H1 (cell line): Measurements from ENCODE around the gene OR14A16. TPM values are rescaled to one million over a fixed set of nuclear protein-coding genes. Genes with fewer than 3 reads are reported as not detected.

Source experiments
- CTCF ChIA-PET: fragments of 300-600 bp; sonication (Branson Sonifier 250); formaldehyde crosslinking; loops from one replicate; lab custom pipeline; 2021; ENCODE audit not compliant: partially characterized antibody; lab: Charles Lee
- POLR2A ChIA-PET: fragments of 300-600 bp; sonication (Branson Sonifier 250); formaldehyde crosslinking; loops from one replicate; lab custom pipeline; 2021; ENCODE audit warnings: inconsistent platforms; ENCODE audit not compliant: partially characterized antibody; lab: Charles Lee
- DNase-seq, 2 experiments: peaks; one replicate each; pipeline versions ENCODE4 v3.0.0 to v3.0.0-alpha.2; 2010 to 2022; ENCODE audit warnings: low spot score in 2 of 2, low read depth in 1 of 2, mixed read lengths in 1 of 2
- FAIRE-seq: peaks from 2 replicates; lab custom pipeline; 2011; peaks lifted over from hg19 to GRCh38; lab: Jason Lieb, UNC
- H2AFZ ChIP-seq: 2 replicates; pipeline ENCODE4 v1.8.1; 2012; ENCODE audit warnings: low read length, inconsistent platforms
- H2AK5ac ChIP-seq: 2 replicates; pipeline ENCODE4 v1.6.1; 2013; ENCODE audit warnings: low read depth, low read length
- H2BK120ac ChIP-seq: replicated peaks from 2 replicates; pipeline ENCODE3; 2013; ENCODE audit warnings: low read depth, low read length, inconsistent platforms
- H2BK12ac ChIP-seq: 2 replicates; pipeline ENCODE4 v1.6.1; 2013; ENCODE audit warnings: low read depth, low read length
- H2BK15ac ChIP-seq: 2 replicates; pipeline ENCODE4 v1.6.1; 2013; ENCODE audit warnings: low read length
- H2BK20ac ChIP-seq: 2 replicates; pipeline ENCODE4 v1.6.1; 2013; ENCODE audit warnings: low read length
- H2BK5ac ChIP-seq: 2 replicates; pipeline ENCODE4 v1.6.1; 2013; ENCODE audit warnings: low read depth, low read length
- H3K14ac ChIP-seq: 2 replicates; pipeline ENCODE4 v1.6.1; 2013; ENCODE audit warnings: inconsistent platforms; ENCODE audit not compliant: insufficient read length
- H3K18ac ChIP-seq: 2 replicates; pipeline ENCODE4 v1.6.1; 2013; ENCODE audit warnings: low read length; ENCODE audit errors: extremely low read depth
- H3K23ac ChIP-seq: 2 replicates; pipeline ENCODE4 v1.6.1; 2013; ENCODE audit warnings: inconsistent platforms; ENCODE audit not compliant: insufficient read length
- H3K23me2 ChIP-seq: 2 replicates; pipeline ENCODE4 v1.6.1; 2013; ENCODE audit warnings: low read depth, low read length
- H3K27ac ChIP-seq: 2 replicates; pipeline ENCODE4 v1.6.1; 2011; ENCODE audit warnings: low read depth, low read length, inconsistent platforms
- H3K27me3 ChIP-seq, 4 experiments: replicated peaks in 1 of 4; 1 replicate in 1 of 4; 2 replicates in 3 of 4; pipeline versions ENCODE4 v1.6.1 to v1.8.1; 2011 to 2013; ENCODE audit warnings: low read length in 3 of 4, mild to moderate bottlenecking in 3 of 4, inconsistent platforms in 2 of 4, mixed read lengths in 2 of 4, moderate library complexity in 1 of 4; ENCODE audit not compliant: control insufficient read depth in 3 of 4, insufficient read depth in 3 of 4; ENCODE audit errors: extremely low read depth in 1 of 4
- H3K36me3 ChIP-seq, 4 experiments: 2 replicates each; pipeline versions ENCODE4 v1.6.1 to v1.8.1; 2011 to 2013; ENCODE audit warnings: mild to moderate bottlenecking in 4 of 4, low read length in 3 of 4, moderate library complexity in 2 of 4, control low read depth in 1 of 4, inconsistent platforms in 1 of 4; ENCODE audit not compliant: insufficient read depth in 4 of 4, control insufficient read depth in 2 of 4
- H3K4ac ChIP-seq: replicated peaks from 2 replicates; pipeline ENCODE3; 2013; ENCODE audit warnings: low read length, low read depth, mixed read lengths, inconsistent platforms; ENCODE audit not compliant: insufficient read length
- H3K4me1 ChIP-seq, 4 experiments: replicated peaks in 1 of 4; 1 replicate in 1 of 4; 2 replicates in 3 of 4; pipeline versions ENCODE4 v1.6.1 to v1.8.1; 2011 to 2013; ENCODE audit warnings: low read length in 3 of 4, inconsistent platforms in 2 of 4, mixed read lengths in 1 of 4; ENCODE audit not compliant: insufficient read depth in 4 of 4, control insufficient read depth in 3 of 4
- H3K4me2 ChIP-seq, 2 experiments: 2 replicates each; pipeline versions ENCODE4 v1.6.1 to v1.8.1; 2011 to 2013; ENCODE audit warnings: low read depth in 2 of 2, low read length in 2 of 2, control low read depth in 1 of 2, inconsistent platforms in 1 of 2, mild to moderate bottlenecking in 1 of 2; ENCODE audit not compliant: insufficient read depth in 1 of 2
- H3K4me3 ChIP-seq, 4 experiments: fragments of 200-600, 300-600 bp in 1 of 4; sonication (generic), shearing (Covaris generic), sonication (Bioruptor Twin) in 1 of 4; 2 replicates each; pipeline versions ENCODE4 v1.5.1 to v1.8.1; 2011 to 2016; ENCODE audit warnings: low read length in 4 of 4, low read depth in 3 of 4, control low read depth in 2 of 4, inconsistent platforms in 2 of 4, mild to moderate bottlenecking in 2 of 4, mixed read lengths in 1 of 4, moderate library complexity in 1 of 4; ENCODE audit not compliant: insufficient read depth in 2 of 4; ENCODE audit errors: extremely low read depth in 1 of 4
- H3K56ac ChIP-seq: replicated peaks from 2 replicates; pipeline ENCODE3; 2013; ENCODE audit warnings: low read depth, mild to moderate bottlenecking, mixed read lengths, low read length, inconsistent platforms; ENCODE audit not compliant: insufficient read length
- H3K79me1 ChIP-seq: 2 replicates; pipeline ENCODE4 v1.6.1; 2013; ENCODE audit warnings: low read depth, low read length, control low read depth
- H3K79me2 ChIP-seq, 2 experiments: 2 replicates each; pipeline versions ENCODE4 v1.6.1 to v1.8.1; 2012 to 2013; ENCODE audit warnings: low read length in 2 of 2, mild to moderate bottlenecking in 2 of 2, inconsistent platforms in 1 of 2; ENCODE audit not compliant: insufficient read depth in 2 of 2, control insufficient read depth in 1 of 2
- H3K9ac ChIP-seq, 4 experiments: replicated peaks in 1 of 4; 1 replicate in 1 of 4; 2 replicates in 3 of 4; pipeline versions ENCODE4 v1.6.1 to v1.8.1; 2011 to 2013; ENCODE audit warnings: low read depth in 3 of 4, low read length in 3 of 4, control low read depth in 2 of 4, mild to moderate bottlenecking in 2 of 4, moderate library complexity in 2 of 4, inconsistent platforms in 1 of 4; ENCODE audit errors: extremely low read depth in 1 of 4
- H3K9me3 ChIP-seq, 2 experiments: 2 replicates each; pipeline versions ENCODE4 v1.6.1 to v1.8.1; 2012 to 2013; ENCODE audit warnings: mild to moderate bottlenecking in 2 of 2, moderate library complexity in 2 of 2, control low read depth in 1 of 2, inconsistent platforms in 1 of 2, low read depth in 1 of 2, low read length in 1 of 2, mixed read lengths in 1 of 2; ENCODE audit not compliant: insufficient read depth in 2 of 2
- H4K20me1 ChIP-seq, 2 experiments: replicated peaks in 1 of 2; 2 replicates each; pipeline versions ENCODE3 to v1.8.1; 2011 to 2013; ENCODE audit warnings: inconsistent platforms in 2 of 2, low read length in 2 of 2, mild to moderate bottlenecking in 1 of 2; ENCODE audit not compliant: insufficient read depth in 2 of 2, control insufficient read depth in 1 of 2
- H4K5ac ChIP-seq: 2 replicates; pipeline ENCODE4 v1.6.1; 2013; ENCODE audit warnings: low read length, low read depth, mixed read lengths, inconsistent platforms; ENCODE audit not compliant: insufficient read length
- H4K8ac ChIP-seq: 2 replicates; pipeline ENCODE4 v1.8.0; 2013; ENCODE audit warnings: mild to moderate bottlenecking, moderate library complexity, low read length, inconsistent platforms; ENCODE audit not compliant: insufficient read depth; ENCODE audit errors: extremely low read depth
- H4K91ac ChIP-seq: replicated peaks from 2 replicates; pipeline ENCODE3; 2013; ENCODE audit warnings: low read length, mixed read lengths, inconsistent platforms; ENCODE audit not compliant: insufficient read length
- ASH2L ChIP-seq: fragments of 200-600, 300-600 bp; sonication (generic); IDR thresholded peaks from one replicate; pipeline ENCODE4 v1.7.1; 2017; ENCODE audit warnings: low read length
- CREB1 ChIP-seq: IDR thresholded peaks from 2 replicates; pipeline ENCODE4 v1.6.1; 2012; ENCODE audit warnings: inconsistent platforms
- CTBP2 ChIP-seq: IDR thresholded peaks from 2 replicates; pipeline ENCODE4 v1.7.0; 2011; ENCODE audit warnings: borderline replicate concordance, mild to moderate bottlenecking, moderate library complexity, mixed read lengths, low read length; ENCODE audit not compliant: insufficient read depth, insufficient read length
- E2F6 ChIP-seq: IDR thresholded peaks from 2 replicates; pipeline ENCODE4 v1.6.1; 2012; ENCODE audit warnings: inconsistent platforms
- GTF2F1 ChIP-seq: IDR thresholded peaks from 2 replicates; pipeline ENCODE4 v1.6.1; 2012; ENCODE audit warnings: low read depth, low read length, improper control_type of control experiment, borderline replicate concordance
- HDAC2 ChIP-seq, 2 experiments: fragments of 300-600 bp in 1 of 2; sonication (generic) in 1 of 2; IDR thresholded peaks; 2 replicates each; pipeline ENCODE4 v1.6.1; 2011 to 2012; ENCODE audit warnings: low read depth in 2 of 2, low read length in 2 of 2, mild to moderate bottlenecking in 2 of 2, moderate library complexity in 2 of 2, borderline replicate concordance in 1 of 2, inconsistent platforms in 1 of 2
- JUND ChIP-seq: IDR thresholded peaks from 2 replicates; pipeline ENCODE4 v1.6.1; 2011; ENCODE audit warnings: mild to moderate bottlenecking, improper control_type of control experiment, low read length
- KDM4A ChIP-seq: IDR thresholded peaks from one replicate; pipeline ENCODE4 v1.7.1; 2012; ENCODE audit warnings: low read depth, mild to moderate bottlenecking, moderate library complexity, low read length, inconsistent platforms; ENCODE audit not compliant: severe bottlenecking
- MAFK ChIP-seq: IDR thresholded peaks from 2 replicates; pipeline ENCODE4 v1.6.1; 2012; ENCODE audit warnings: low read depth, mild to moderate bottlenecking, improper control_type of control experiment, low read length
- RBBP5 ChIP-seq: IDR thresholded peaks from 2 replicates; pipeline ENCODE4 v1.7.1; 2012; ENCODE audit warnings: low read depth, mild to moderate bottlenecking, inconsistent platforms, low read length, moderate library complexity, borderline replicate concordance
- RXRA ChIP-seq: IDR thresholded peaks from 2 replicates; pipeline ENCODE4 v1.6.1; 2011; ENCODE audit warnings: low read depth, mild to moderate bottlenecking, low read length, moderate library complexity; ENCODE audit not compliant: insufficient read depth
- SP2 ChIP-seq: IDR thresholded peaks from 2 replicates; pipeline ENCODE4 v1.6.1; 2012; ENCODE audit warnings: mild to moderate bottlenecking, low read length, inconsistent platforms
- TBP ChIP-seq: IDR thresholded peaks from 2 replicates; pipeline ENCODE4 v1.6.1; 2011; ENCODE audit warnings: low read depth, low read length, improper control_type of control experiment
- TEAD4 ChIP-seq: IDR thresholded peaks from 2 replicates; pipeline ENCODE4 v1.6.1; 2012; ENCODE audit warnings: low read depth, low read length, inconsistent platforms, mixed read lengths
- WGBS, 2 experiments: shearing (Covaris generic) in 1 of 2; methylation state at CpG; one replicate each; pipeline versions ENCODE4 v1.1.6 to v1.1.7; 2013 to 2015; ENCODE audit warnings: low lambda C conversion rate in 2 of 2, mixed read lengths in 2 of 2, inconsistent platforms in 1 of 2, low coverage in 1 of 2, missing lambda C conversion rate in 1 of 2; ENCODE audit not compliant: insufficient replicate concordance in 2 of 2, insufficient coverage in 1 of 2, insufficient read length in 1 of 2; ENCODE audit errors: extremely low coverage in 1 of 2, missing lambda C conversion rate in 1 of 2; 5-methylcytosine and 5-hydroxymethylcytosine counted together
- polyA plus RNA-seq, 7 experiments: library from polyadenylated mRNA; depleted of rRNA in 3 of 7; stranded (reverse) in 5 of 7; unstranded in 2 of 7; fragments of >200 nt in 5 of 7; fragments of 200-250 nt in 2 of 7; gene quantifications; 1 replicate in 5 of 7; 2 replicates in 1 of 7; 4 replicates in 1 of 7; pipeline versions ENCODE4 v1.2.1 to v1.2.3, GENCODE V29; 2011 to 2013; ENCODE audit warnings: missing spikeins in 2 of 7, mixed read lengths in 2 of 7
- total RNA-seq: library from RNA; stranded (reverse); fragmentation: NEBNext Ultra II Directional; extraction: Animal tissue kit (Norgen Biotek cat#: 25700); gene quantifications from 2 replicates; pipeline ENCODE4 v1.2.1, GENCODE V29; 2021
- TF ChIP-seq, protein P1 (sequence below): IDR thresholded peaks from 2 replicates; pipeline ENCODE4 v1.6.1; 2012; ENCODE audit warnings: inconsistent platforms

The OR14A16 gene
- total and polyA plus RNA-seq, 2 of the 8 experiments (the other 6 are each of a cell fraction or from before 2014, with no cell fraction given), result not detected

- H2AFZ ChIP-seq, result no peak overlapping the region
- H2BK20ac ChIP-seq, result no peak overlapping the region
- H3K79me2 ChIP-seq, result no peaks in the 10 kb centered on the region
- DNase-seq, result no peak
- no peak overlapping the region for H2BK15ac ChIP-seq
- no peak overlapping the region for H3K4me2 ChIP-seq
- H3K4me1 ChIP-seq, result no peaks in the 10 kb centered on the region
- WGBS, 2 experiments, result no CpG with 5 or more reads among the region's 2 CpGs
- H2BK5ac ChIP-seq, result no peak overlapping the region
- H3K23ac ChIP-seq, result no peak overlapping the region
- CTCF ChIA-PET, result no interaction called here
- H4K20me1 ChIP-seq, result no peaks in the 10 kb centered on the region
- no peak for FAIRE-seq
- no peak overlapping the region for H2BK12ac ChIP-seq
- no peak overlapping the region for H3K18ac ChIP-seq
- H4K5ac ChIP-seq, result no peak overlapping the region
- no peak overlapping the region for H3K4ac ChIP-seq
- no peak overlapping the region for H3K9ac ChIP-seq
- no peak overlapping the region for H2BK120ac ChIP-seq
- H3K14ac ChIP-seq, result no peak overlapping the region
- H3K79me1 ChIP-seq, result no peaks in the 10 kb centered on the region
- no peak overlapping the region for H4K91ac ChIP-seq
- no peak overlapping the region for H3K27ac ChIP-seq
- POLR2A ChIA-PET, result no interaction called here
- H3K4me3 ChIP-seq, result no peak overlapping the region
- no peaks in the 10 kb centered on the region for H3K27me3 ChIP-seq
- H2AK5ac ChIP-seq, result no peak overlapping the region
- H4K8ac ChIP-seq, result no peak overlapping the region
- H3K9me3 ChIP-seq, result peaks cover 19 to 40% of the 10 kb centered on the region in 2 experiments
- no peaks in the 10 kb centered on the region for H3K36me3 ChIP-seq
- H3K56ac ChIP-seq, result no peak overlapping the region
- H3K23me2 ChIP-seq, result no peaks in the 10 kb centered on the region
- no peak for TF ChIP-seq JUND
- no peak for TF ChIP-seq CREB1
- TF ChIP-seq CTBP2, result no peak
- no peak for TF ChIP-seq E2F6
- TF ChIP-seq KDM4A, result no peak
- TF ChIP-seq, protein P1, sequence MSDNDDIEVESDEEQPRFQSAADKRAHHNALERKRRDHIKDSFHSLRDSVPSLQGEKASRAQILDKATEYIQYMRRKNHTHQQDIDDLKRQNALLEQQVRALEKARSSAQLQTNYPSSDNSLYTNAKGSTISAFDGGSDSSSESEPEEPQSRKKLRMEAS, result no peak
- no peak for TF ChIP-seq SP2
- TF ChIP-seq RXRA, result no peak
- no peak for TF ChIP-seq TEAD4
- no peak for TF ChIP-seq RBBP5
- TF ChIP-seq ASH2L, result no peak
- no peak for TF ChIP-seq HDAC2 (IDR thresholded peaks at IDR 0.05; ENCODE audit: borderline replicate concordance in 1 of 2, low read depth in 2 of 2, low read length in 2 of 2)
- no peak for TF ChIP-seq MAFK
- no peak for TF ChIP-seq TBP
- no peak for TF ChIP-seq GTF2F1
Measured at GRCh38 chr1:247822060-247822459, 1.9 kb downstream of the OR14A16 start.
